Activated CD8-positive, alpha-beta memory T cell treated with anti-CD3 and anti-CD28 coated beads, Interleukin-2, amount 10 ng/mL, durations not matched to agents 7 days and 5 days (primary cell): ENCODE data around the gene ZFYVE28. TPM values are rescaled to one million over a fixed set of nuclear protein-coding genes. Genes with fewer than 3 reads are reported as not detected.

Source experiments
- ATAC-seq: fragments of 150-1000 bp; cut with Tn5 transposase; one replicate; pipeline ENCODE4 v1.10.0; 2021; ENCODE audit warnings: moderate library complexity
- CTCF ChIA-PET: fragments of 350-600 bp; sonication (Branson Sonifier 250); formaldehyde crosslinking; loops from one replicate; lab custom pipeline; 2021; ENCODE audit warnings: antibody characterized with exemption; lab: Charles Lee
- DNase-seq: peaks from one replicate; pipeline ENCODE4 v3.0.0-alpha.2; 2020
- H3K27ac Mint-ChIP-seq: one replicate; pipeline ENCODE4 v1.8.0; 2021; ENCODE audit warnings: mild to moderate bottlenecking, mixed read lengths
- H3K27me3 Mint-ChIP-seq: one replicate; pipeline ENCODE4 v1.8.0; 2021; ENCODE audit warnings: mixed read lengths
- H3K36me3 Mint-ChIP-seq: one replicate; pipeline ENCODE4 v1.8.0; 2021; ENCODE audit warnings: mild to moderate bottlenecking, mixed read lengths
- H3K4me1 Mint-ChIP-seq: one replicate; pipeline ENCODE4 v1.8.0; 2021; ENCODE audit warnings: mixed read lengths
- H3K4me3 Mint-ChIP-seq: one replicate; pipeline ENCODE4 v1.8.0; 2021; ENCODE audit warnings: mild to moderate bottlenecking, moderate library complexity, mixed read lengths
- H3K9me3 Mint-ChIP-seq: one replicate; pipeline ENCODE4 v1.8.0; 2022; ENCODE audit warnings: low read depth, mixed read lengths
- total RNA-seq, 2 experiments: library from RNA; stranded (reverse); gene quantifications; one replicate each; pipeline ENCODE4 v1.2.3, GENCODE V29; 2021

The ZFYVE28 gene
- total RNA-seq, 2 experiments from 2014 or later = 12.5 to 30.3 TPM

DNA sequence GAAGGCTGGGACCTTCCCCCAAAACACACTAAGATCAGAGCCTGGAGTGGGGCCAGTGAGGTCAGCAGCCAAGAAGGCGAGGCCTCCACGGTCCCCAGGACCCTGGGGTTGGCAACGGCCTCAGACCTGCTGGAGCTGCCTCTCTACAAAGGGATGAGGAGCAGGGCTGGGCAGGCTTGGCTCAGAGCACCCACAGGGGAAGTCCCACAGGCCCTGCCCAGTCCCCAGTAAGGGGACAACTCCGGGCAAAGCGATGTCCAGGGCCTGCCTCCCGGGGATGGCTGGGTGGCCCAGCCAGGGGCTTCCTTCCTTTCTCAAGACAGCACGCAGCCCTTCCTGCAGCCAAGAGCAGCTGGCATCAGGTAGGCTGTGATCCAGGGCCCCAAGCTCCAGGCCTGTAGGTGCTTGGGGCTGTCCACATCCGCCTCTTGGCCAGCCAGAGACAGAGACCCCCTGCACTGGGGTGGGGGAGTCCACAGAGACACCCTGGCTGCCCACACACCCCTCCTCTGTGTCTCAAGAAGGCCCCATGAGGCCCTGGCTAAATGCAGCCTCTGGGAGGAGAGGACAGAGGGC lies 162.2 kb downstream of the ZFYVE28 start:
- H3K27me3 Mint-ChIP-seq = no peaks in the 10 kb centered on the region
- no peaks in the 10 kb centered on the region for H3K4me1 Mint-ChIP-seq
- H3K36me3 Mint-ChIP-seq = no peaks in the 10 kb centered on the region
- H3K4me3 Mint-ChIP-seq = no peak overlapping the region
- no peak for ATAC-seq
- no peak overlapping the region for H3K27ac Mint-ChIP-seq
- peak; percentile 38 for DNase-seq
- H3K9me3 Mint-ChIP-seq = no peaks in the 10 kb centered on the region
- CTCF ChIA-PET = interaction anchor here (1.1 kb wide), 1 partner anchor 36 kb away, joined by 3 read pairs; no protein-coding TSS in a partner anchor

DNA sequence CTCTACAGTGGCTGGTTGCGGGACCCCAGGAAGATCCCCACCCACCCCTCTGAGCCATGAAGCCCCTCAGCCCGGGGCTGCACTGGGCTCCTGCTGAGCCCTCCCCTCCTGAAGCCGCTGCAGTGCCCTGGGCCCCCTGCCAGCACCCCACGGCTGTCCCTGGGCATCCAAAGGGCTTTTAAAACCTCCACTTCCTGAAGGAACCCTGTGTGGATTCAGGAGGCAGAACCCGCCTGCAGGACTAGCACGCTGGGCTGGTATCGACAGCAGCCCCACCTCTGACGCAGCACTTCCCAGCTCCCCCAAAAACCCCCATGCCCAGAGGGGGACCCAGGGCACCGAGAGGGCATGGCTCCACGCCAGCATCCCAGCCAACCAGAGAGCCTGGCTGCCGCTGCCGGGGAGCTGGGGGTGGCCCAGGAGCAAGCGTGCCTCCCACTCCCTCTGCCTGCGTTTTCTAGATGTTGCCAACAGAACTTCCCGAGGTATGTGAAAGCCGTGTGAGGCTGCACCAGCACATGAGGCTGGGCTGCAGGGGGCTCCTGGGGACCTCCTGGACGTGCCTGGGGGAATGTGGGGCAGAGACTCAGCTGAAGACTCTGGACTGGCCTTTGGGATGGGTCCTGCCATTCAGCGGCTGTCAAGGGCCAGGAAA lies 162.8 kb downstream of the ZFYVE28 start:
- H3K9me3 Mint-ChIP-seq = no peaks in the 10 kb centered on the region
- ATAC-seq (no peak), DNase-seq (peak; percentile 28)
- no peaks in the 10 kb centered on the region for H3K4me1 Mint-ChIP-seq
- H3K36me3 Mint-ChIP-seq = no peaks in the 10 kb centered on the region
- CTCF ChIA-PET = interaction anchor here (1.1 kb wide), 1 partner anchor 36 kb away, joined by 3 read pairs; no protein-coding TSS in a partner anchor
- H3K27ac Mint-ChIP-seq = no peak overlapping the region
- no peak overlapping the region for H3K4me3 Mint-ChIP-seq
- no peaks in the 10 kb centered on the region for H3K27me3 Mint-ChIP-seq

DNA sequence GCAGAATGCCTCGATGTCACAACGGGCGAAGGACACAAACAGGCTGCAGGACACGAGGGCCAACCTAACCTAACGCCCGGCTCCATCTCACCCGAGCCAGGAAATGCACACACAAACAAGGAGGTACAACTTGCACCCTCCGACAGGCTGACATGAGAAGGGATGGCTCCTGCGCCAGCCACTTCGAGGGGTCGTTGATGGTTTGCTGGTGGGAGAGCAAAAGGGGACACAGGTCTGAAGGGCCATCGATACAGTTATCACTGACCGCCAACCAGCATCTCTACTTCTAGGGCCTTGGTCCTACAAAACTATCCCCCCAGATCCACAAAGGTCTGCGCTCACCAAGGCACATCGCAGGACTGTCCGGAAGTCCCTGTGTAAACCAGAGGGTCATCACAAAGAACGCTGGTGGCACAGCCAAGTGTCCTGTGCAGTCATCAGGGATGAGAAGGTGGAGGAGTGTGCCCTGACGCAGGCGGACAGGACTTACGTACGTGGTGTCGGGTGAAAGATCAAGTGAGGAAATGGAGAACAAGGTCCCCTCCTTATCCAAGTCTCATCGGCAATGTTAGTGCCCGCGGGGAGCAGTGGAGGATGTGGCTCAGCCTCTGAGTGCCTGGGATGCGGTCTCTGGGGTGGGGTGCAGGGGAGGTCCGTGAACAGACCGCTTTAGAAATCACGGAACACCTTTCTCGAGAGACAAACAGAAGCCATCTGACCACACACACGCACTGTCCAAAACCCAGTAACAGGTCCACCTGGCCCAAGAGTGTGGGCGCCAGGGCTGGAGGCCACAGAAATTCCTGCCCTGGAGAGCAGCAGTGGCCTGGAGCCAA lies 163.6 kb downstream of the ZFYVE28 start:
- Mint-ChIP-seq H3K4me3 (no peak overlapping the region), H3K27ac (no peak overlapping the region)

DNA sequence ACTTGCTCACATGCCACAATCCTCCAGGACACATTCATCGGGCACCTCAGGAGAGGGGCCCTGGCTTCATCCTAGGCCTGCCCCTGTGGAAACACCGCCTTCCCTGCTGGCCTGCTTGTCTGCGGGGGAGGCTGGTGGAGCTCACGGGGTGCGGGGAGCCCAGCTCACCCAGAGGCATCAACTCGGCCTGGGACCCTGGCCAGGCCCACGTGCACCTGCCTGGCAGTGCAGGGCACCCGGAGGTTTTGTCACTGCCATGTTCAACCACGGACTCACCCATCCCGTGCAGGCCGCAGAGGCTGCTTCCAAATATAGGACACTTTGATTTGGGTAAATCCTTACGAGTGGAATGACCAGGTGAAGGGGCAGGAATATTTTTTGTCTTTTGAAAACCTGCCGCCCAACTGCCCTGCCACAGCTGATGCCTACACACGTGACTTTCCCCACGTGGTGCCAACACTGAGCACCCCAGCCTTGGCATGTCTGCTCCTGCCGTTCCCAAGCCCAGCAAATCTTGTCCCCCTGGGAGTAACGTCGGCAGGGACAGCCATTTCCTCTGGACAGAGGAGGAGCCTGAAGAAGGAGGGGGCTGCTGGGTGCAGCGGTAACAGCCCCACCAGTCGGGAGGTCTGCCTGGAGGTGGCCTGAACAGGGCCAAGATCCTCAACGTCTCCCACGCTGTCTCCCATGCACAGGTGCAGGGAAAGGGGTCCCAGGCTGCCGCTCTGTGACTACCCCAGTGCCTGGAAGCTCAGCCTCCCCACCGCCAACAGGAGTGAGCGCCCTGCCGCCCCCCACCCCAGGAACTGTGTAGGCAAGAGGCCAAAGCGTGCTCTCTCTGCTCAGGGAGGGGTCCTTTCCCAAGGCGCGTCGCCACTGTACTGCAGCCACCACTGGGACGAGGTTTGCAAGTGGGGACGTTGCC lies 165.0 kb downstream of the ZFYVE28 start:
- Mint-ChIP-seq H3K27ac (no peak overlapping the region), H3K4me3 (no peak overlapping the region), H3K4me1 (no peaks in the 10 kb centered on the region), H3K36me3 (no peaks in the 10 kb centered on the region), H3K27me3 (no peaks in the 10 kb centered on the region), H3K9me3 (no peaks in the 10 kb centered on the region)
- DNase-seq = peak; percentile 36
- CTCF ChIA-PET = no interaction called here
- ATAC-seq = no peak

More for the DNA sequence above, 163.6 kb downstream of the ZFYVE28 start:
- Mint-ChIP-seq H3K9me3 (no peaks in the 10 kb centered on the region), H3K27me3 (no peaks in the 10 kb centered on the region), H3K4me1 (no peaks in the 10 kb centered on the region), H3K36me3 (no peaks in the 10 kb centered on the region)
- DNase-seq = peak; percentile 37
- no peak for ATAC-seq
- CTCF ChIA-PET = no interaction called here

DNA sequence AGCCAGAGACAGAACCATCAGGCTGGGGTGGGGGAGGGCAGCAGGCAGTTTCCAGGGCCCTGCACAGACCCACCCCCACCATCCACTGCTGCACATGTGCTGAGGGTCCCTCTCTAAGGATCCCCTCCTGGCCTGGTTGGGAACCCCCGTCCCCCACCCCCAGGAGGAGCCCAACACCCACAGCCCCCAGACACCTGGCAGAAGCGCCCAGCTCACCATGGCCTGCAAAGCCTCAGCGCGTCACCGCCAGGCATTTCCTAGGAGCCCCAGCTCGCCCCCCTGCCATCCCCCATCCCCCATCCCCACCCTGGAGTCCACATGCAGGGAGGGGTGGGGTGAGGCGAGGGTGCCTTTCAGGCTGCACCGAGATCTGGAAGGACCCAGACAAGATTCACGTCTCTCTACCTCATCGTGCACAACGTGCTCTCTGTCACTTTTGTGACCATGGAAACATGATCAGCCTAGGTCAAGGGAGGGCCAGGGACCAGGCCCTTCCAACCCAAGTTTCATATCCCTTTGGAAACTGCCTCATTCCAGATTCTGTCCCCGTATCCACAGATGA lies 165.8 kb downstream of the ZFYVE28 start:
- no peak overlapping the region for H3K27ac Mint-ChIP-seq
- peak; percentile 35 for DNase-seq

DNA sequence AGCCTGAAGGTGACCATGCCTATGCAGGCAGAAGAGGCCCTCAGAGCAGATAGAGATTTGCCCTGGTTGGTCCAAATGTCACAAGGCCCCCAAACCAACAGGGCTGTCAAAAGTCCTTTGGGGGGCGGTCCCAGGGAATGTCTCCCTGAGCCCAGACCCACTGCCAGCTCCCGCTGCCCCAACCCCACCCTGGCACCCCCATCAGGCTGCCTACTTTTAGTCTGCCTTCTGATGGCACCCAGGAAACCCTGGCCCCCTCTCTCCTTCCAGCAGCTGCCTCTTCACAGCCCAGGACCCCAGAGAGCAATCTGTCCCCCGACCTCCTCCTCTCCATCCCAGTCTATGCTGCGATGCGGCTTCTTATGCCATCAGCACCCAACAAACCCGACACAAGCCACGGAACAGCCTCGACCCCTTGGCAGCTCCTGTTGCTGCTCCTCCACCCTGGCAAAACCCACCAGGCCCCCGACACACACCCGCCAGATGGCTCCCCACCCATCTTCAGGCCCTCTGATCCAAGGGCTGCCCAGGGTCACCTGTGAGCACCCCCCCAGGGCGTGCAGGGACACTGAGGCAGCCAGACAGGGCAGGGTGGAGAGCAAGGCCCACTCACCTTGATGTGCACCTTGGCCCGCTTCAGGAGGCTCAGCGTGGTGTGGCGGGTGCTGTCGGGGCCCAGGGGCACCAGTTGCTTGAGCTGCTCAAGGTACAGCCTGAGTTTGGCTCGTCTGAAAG lies 166.5 kb downstream of the ZFYVE28 start:
- CTCF ChIA-PET = no interaction called here
- H3K36me3 Mint-ChIP-seq = no peaks in the 10 kb centered on the region
- ATAC-seq (no peak), DNase-seq (peak; percentile 38)
- no peak overlapping the region for H3K27ac Mint-ChIP-seq
- no peak overlapping the region for H3K4me3 Mint-ChIP-seq
- H3K27me3 Mint-ChIP-seq = no peaks in the 10 kb centered on the region
- no peaks in the 10 kb centered on the region for H3K9me3 Mint-ChIP-seq
- no peaks in the 10 kb centered on the region for H3K4me1 Mint-ChIP-seq

More for the DNA sequence above, 165.8 kb downstream of the ZFYVE28 start:
- H3K4me1 Mint-ChIP-seq = no peaks in the 10 kb centered on the region
- no peaks in the 10 kb centered on the region for H3K9me3 Mint-ChIP-seq
- CTCF ChIA-PET = no interaction called here
- no peak overlapping the region for H3K4me3 Mint-ChIP-seq
- ATAC-seq = no peak
- H3K27me3 Mint-ChIP-seq = no peaks in the 10 kb centered on the region
- H3K36me3 Mint-ChIP-seq = no peaks in the 10 kb centered on the region

DNA sequence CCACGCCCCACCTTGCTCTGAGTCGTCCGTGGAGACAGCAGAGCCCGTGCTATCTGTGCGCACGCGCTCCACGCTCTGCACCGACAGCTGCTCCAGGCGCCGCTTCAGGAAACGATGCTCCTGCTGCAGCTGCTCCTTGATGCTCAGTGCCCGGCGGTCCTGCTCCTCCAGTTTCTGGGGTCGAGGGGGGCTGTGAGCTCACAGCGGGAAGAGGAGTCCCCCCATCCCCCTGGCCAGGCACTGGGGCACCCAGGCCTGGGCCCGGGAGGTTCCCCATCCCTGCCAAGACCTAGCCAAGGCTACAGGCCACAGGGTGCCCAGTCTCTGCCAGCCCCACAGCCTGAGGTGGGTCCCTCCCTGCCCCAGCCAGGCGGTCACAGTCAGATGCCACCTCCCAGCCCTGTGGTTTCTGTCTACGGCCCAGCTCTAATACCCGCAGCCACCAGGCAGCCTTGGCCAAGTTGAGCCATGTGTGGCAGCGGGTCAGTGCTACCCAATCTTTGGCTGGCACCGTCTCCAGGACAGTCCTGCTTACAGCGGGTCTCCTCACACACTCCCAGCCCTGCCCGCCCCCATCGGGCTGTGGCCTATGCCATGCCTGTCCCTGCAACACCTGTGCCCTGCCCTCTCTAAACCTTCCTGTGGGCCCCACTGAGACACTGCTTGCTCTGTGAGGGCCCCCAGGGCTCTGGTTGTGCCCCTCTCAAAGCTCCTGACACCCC lies 167.2 kb downstream of the ZFYVE28 start:
- DNase-seq (peak; percentile 33), ATAC-seq (no peak)
- Mint-ChIP-seq H3K27ac (no peak overlapping the region), H3K9me3 (no peaks in the 10 kb centered on the region), H3K36me3 (no peaks in the 10 kb centered on the region), H3K4me3 (no peak overlapping the region), H3K27me3 (no peaks in the 10 kb centered on the region), H3K4me1 (no peaks in the 10 kb centered on the region)
- CTCF ChIA-PET = interaction anchor here (2.6 kb wide), 1 partner anchor 11 kb away, joined by 5 read pairs; the partner anchor contains the start of gene MXD4

DNA sequence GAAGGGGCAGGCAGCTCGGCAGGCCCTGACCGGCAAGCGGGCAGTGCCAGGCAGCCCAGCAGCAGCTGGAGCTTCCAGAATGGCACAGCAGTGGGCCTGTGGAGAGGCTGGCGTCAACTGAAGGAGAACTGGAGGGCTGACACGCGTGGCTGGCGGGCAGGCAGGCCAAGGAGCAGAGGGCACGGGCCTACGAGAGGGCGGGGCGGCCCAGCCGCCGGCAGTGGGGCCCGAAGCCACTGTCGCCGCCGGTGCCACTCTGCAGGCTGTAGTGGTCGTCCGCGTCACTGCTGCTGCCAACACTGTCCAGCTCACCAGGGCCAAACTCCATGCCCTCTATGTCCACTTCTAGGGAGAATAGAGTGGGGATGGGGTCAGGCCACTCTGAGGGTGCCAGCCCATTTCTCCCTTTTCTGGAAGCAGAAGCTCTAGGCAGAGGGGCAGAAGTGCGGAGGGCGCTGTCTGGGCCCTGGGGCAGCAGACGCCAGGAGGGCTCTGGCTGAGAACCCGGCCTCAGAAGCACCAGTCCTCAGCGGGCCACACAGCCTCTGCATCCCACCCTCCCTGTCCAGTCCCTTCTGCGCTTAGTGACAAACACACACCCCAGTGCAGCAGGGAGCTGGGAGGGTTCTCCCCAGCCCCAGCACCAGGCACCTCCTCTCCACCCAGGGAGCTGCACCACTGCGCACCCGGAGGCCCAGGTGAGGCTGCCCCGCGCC lies 167.9 kb downstream of the ZFYVE28 start:
- no peaks in the 10 kb centered on the region for H3K27me3 Mint-ChIP-seq
- ATAC-seq (no peak), DNase-seq (peak; percentile 33)
- H3K4me3 Mint-ChIP-seq = no peak overlapping the region
- no peak overlapping the region for H3K27ac Mint-ChIP-seq
- no peaks in the 10 kb centered on the region for H3K36me3 Mint-ChIP-seq
- no peaks in the 10 kb centered on the region for H3K9me3 Mint-ChIP-seq
- CTCF ChIA-PET = interaction anchor here (2.6 kb wide), 1 partner anchor 12 kb away, joined by 5 read pairs; the partner anchor contains the start of gene MXD4
- peaks cover under 1% of the 10 kb centered on the region for H3K4me1 Mint-ChIP-seq

DNA sequence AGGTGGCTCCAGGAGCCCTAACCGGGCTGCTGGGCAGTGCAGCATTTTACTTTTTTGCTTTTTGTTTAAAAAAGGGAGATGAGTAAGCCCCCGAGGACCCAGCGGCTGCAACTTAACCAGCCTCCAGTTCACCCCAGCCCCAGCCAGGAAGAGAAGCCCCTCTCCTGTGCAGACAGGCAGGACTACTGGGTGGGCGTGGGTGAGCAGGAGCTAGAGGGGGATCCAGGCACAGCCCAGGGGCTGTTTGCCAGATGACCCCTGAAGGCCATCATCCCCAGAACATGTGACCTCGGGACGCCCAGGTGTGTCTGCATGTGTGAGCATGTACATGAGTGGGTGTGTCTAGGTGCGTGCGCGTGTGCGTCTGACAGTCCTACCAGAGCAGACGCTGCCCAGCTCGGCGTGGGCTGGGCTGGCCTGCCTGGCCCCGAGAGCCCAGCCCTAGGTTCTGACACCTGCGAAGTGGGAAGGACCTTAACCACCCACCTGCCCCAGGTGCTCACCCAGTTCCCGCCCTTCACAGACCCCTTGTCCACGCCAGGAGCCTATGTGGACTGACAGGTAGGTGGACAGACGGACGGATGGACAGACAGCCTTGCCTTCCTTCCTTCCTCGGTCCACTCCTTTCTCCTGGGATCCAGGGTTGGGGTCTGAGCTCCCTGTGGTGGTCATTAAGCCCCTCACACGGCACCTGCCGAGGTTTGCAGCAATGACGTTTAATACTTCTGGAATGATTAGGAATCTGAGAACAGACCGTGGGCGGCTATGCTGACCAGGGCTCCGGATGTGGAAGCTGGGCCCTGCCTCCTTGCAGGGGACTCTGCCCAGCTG lies 168.7 kb downstream of the ZFYVE28 start:
- peaks cover 3% of the 10 kb centered on the region for H3K4me1 Mint-ChIP-seq
- no peaks in the 10 kb centered on the region for H3K9me3 Mint-ChIP-seq
- DNase-seq (no peak), ATAC-seq (no peak)
- CTCF ChIA-PET = interaction anchor here (2.6 kb wide), 1 partner anchor 13 kb away, joined by 5 read pairs; the partner anchor contains the start of gene MXD4
- no peaks in the 10 kb centered on the region for H3K27me3 Mint-ChIP-seq
- H3K36me3 Mint-ChIP-seq = no peaks in the 10 kb centered on the region
- H3K27ac Mint-ChIP-seq = no peak overlapping the region
- no peak overlapping the region for H3K4me3 Mint-ChIP-seq

DNA sequence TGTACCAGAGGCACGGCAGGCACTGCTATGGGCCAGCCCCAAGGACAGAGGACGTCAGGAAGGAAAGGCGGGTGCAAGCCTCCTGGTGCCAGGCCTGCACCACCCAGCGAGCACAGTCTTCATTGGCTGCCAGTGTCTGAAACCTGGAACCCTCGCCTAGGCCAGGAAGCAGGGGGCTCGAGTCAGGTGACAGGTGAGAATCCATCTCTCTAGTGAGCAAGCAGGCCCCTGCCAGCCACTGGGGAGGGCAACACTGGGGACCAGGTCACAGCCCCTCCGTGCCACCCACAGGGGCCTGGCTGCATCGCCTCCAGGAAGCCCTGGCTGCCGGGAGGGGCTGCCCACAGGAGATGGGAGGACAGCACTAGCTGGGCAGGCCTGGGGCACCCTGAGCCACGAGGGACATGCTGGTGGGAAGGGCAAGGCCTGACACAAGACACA lies 169.6 kb downstream of the ZFYVE28 start:
- no peak overlapping the region for H3K4me3 Mint-ChIP-seq
- H3K27ac Mint-ChIP-seq = no peak overlapping the region
- DNase-seq = no peak
- ATAC-seq = no peak
- no peaks in the 10 kb centered on the region for H3K27me3 Mint-ChIP-seq
- CTCF ChIA-PET = interaction anchor here (2.6 kb wide), 1 partner anchor 14 kb away, joined by 5 read pairs; the partner anchor contains the start of gene MXD4
- H3K4me1 Mint-ChIP-seq = peaks cover 4% of the 10 kb centered on the region
- H3K9me3 Mint-ChIP-seq = no peaks in the 10 kb centered on the region
- H3K36me3 Mint-ChIP-seq = no peaks in the 10 kb centered on the region
